GM12873 (cell line): ENCODE data around the gene SST.

Source experiments
- TF ChIP-seq, protein P1 (sequence below): IDR thresholded peaks from 2 replicates; pipeline ENCODE4 v1.5.1; 2012; ENCODE audit warnings: low read depth, mild to moderate bottlenecking, moderate library complexity, low read length, control low read depth; ENCODE audit not compliant: insufficient read depth; ENCODE audit errors: missing control alignments

The SST gene

DNA sequence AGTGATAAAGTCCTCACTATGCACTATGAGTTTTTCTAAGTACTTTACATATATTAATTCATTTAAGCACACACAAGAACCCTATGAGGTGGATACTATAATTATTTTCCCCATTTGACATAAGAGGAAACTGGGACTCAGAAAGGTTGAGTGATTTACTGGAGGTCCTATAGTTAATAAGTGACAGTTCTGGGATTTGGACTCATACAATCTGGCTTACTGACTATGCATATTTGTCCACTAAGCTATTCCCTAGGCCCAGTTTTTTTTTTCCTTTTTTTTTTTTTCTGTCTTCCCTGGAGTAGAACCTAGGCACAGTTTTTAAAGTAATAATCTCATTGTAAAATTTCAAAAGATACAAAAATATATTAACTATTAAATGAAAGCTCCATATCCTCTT lies 38.5 kb upstream of the SST start:
- TF ChIP-seq, protein P1, sequence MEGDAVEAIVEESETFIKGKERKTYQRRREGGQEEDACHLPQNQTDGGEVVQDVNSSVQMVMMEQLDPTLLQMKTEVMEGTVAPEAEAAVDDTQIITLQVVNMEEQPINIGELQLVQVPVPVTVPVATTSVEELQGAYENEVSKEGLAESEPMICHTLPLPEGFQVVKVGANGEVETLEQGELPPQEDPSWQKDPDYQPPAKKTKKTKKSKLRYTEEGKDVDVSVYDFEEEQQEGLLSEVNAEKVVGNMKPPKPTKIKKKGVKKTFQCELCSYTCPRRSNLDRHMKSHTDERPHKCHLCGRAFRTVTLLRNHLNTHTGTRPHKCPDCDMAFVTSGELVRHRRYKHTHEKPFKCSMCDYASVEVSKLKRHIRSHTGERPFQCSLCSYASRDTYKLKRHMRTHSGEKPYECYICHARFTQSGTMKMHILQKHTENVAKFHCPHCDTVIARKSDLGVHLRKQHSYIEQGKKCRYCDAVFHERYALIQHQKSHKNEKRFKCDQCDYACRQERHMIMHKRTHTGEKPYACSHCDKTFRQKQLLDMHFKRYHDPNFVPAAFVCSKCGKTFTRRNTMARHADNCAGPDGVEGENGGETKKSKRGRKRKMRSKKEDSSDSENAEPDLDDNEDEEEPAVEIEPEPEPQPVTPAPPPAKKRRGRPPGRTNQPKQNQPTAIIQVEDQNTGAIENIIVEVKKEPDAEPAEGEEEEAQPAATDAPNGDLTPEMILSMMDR, result no peak

GRCh38 chr3:187706971-187707370 lies 36.8 kb upstream of the SST start:
- TF ChIP-seq, protein P1, result no peak

- TF ChIP-seq, protein P1, result no peak
These were observed 35.0 kb upstream of the SST start for GRCh38 chr3:187705164-187705563.

- TF ChIP-seq, protein P1, result no peak
These were observed 32.4 kb upstream of the SST start, which contains the start of gene RTP2 for GRCh38 chr3:187702507-187703033. RTP2 (minus strand) TSS chr3:187702557; CDS start chr3:187702128, 429 bp downstream.

DNA sequence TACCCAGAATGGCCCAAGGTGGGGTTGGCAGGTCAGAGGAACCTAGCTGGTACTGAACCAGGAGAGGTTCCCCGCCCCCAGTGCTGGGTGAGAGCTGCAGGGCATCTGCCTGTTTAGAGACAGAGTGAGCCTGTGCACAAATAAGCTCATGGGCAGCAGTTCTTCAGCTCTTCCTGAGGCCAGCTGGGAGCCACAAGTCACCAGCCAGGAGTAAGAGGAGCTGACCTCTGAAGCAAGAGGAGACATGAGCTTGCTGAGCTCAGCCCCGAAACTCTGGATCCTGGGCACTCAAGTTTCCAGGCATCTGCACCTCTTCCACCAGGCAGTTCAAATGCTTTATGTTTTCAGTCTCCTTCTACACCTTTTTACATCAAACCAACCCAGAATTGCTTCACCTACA lies 30.1 kb upstream of the SST start:
- TF ChIP-seq, protein P1, result no peak

DNA sequence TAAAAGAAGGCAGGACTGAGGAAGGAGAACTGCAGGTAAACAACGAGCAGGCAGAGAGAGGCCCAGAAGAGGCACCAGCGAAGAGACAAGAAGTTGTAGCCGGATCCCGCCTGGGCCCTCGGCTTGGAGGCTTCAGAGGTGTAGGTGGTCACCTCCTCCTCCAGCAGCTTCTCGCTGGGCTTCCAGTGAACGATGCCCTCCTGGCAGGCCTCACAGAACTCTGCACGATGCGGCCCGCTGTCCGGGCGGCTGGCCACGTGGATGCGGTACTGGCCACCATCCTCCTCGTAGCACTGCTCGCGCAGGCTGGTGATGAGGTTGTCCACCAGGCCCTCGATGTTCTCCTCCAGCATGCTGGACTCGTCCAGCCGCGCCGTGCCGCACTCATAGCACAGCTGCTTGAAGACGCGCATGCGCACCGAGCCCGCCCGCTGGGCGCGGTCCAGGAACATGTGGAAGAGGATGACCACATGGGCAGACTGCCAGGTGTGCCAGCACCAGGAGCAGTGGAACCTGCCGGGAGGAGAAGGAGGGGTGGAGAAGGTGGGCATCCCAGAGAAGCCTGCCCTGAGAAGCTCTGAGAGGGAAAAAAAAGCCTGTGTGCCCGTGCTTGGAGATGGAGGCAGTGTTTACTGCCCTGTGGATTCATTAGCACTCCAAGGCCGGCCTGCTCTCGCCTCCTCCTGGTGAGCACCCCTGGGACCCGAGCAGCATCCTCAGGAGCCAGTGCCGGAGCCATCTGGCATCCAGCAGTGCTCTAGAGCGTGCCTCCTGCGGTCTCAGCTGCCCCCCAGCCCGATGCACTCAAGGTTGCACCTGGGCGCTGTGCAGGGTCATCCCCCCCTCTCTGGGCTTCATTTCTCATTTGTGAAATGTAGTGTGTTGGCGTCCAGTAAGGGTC lies 28.6 kb upstream of the SST start:
- TF ChIP-seq, protein P1, result no peak

DNA sequence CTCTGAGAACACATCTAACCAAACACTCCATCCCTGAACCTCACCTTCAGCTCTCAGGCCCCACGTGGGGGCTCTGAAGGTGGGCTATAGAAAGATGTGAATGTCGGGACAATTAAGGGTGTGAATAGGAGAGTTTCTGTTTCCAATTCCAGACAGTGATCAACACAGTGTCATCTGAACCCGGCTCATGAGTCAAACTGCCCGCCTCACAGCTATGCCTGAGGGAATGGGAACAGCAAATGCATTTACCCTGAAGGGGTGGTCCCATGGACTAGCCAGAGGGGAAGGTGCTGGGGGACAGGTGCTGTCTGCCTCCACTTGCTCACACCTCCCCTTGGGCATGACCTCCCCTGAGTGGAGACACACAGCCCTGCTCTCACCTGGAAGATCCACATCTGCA lies 25.8 kb upstream of the SST start:
- TF ChIP-seq, protein P1, result no peak
